ENCODE results near the gene PLXNC1.

The PLXNC1 gene

DNA sequence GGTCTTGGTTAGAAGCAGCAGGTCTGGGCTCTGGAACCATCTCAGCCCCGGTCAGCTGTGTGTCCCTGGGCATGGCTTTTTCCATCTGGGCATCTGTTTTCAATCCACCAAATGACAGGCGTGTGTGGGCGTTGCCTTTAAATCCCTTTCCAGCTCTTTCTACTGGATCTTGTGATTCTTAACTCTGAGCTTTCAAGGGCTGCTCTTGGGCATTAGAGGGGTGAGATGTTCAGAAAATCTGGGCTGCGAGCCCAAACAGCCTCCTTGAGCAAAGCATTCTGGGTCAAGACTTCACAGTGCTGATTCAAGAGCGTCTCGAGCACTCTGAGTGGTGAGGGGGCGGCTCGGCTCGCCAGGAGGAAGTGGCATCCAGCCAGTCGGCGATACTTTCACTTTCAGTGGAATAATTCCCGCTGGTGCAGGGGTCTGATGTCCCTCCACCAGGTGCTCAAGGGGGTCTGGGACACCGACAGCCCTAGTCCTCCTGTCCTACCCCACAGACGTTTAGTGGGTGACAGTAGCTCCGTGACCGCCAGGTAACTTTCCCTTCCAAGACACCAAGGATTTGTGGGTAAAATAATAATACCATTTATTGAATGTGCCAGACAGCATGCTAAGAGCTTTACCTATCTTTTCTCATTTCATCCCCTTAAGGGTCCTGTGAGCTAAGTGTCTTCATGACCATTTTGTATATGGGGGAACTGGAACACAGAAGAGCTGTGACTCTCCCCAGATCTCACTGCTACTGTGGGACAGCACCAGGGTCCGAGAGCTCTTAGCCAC is 114.0 kb downstream of the PLXNC1 start:
- H3K4me3 ChIP-seq (ENCODE audit: low read depth, low read length), result no peak overlapping the region

GRCh38 chr12:94263011-94263811 is 114.8 kb downstream of the PLXNC1 start:
- no peak overlapping the region for H3K4me3 ChIP-seq (ENCODE audit: low read depth, low read length)

DNA sequence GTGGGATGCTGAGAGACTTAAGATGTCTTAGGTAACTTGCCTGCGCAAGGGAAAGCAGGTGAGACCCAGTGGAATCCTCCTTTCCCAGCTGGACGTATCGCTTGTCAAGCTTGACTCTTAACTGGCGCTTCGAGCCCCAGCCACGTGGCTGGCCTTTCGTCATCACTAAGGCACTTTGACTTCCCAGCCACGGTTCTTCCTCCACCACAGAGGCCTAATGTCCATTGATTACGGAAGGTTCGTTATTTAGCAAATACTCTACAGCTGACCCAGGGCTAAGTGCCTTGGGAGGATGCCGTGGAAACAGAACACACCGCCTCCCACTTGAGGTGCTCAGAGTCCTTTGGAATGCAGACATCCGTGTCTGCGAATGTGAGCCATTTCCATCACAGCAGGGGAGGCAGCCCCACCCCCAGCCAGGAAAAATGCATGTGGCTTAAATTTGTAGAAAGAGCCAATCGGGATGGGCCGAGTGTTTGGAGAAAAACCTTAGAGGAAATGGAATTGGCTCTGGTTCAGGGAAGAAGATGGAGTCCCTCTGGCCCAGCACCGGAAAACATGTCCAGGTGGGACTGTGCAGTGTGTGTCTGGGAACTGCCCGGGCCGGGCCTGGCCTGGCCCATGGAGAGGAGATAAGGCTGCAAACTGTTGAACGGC is 115.7 kb downstream of the PLXNC1 start:
- no peak overlapping the region for H3K4me3 ChIP-seq (ENCODE audit: low read depth, low read length)

- no peak overlapping the region for H3K4me3 ChIP-seq (ENCODE audit: low read depth, low read length)
Measured at GRCh38 chr12:94264736-94265485, 116.5 kb downstream of the PLXNC1 start.

GRCh38 chr12:94265539-94265938 is 117.2 kb downstream of the PLXNC1 start:
- no peak overlapping the region for H3K4me3 ChIP-seq (ENCODE audit: low read depth, low read length)

GRCh38 chr12:94265966-94266745 is 117.8 kb downstream of the PLXNC1 start:
- H3K4me3 ChIP-seq (ENCODE audit: low read depth, low read length), result no peak overlapping the region

- no peak overlapping the region for H3K4me3 ChIP-seq (ENCODE audit: low read depth, low read length)
Measured at GRCh38 chr12:94266796-94267536, 118.6 kb downstream of the PLXNC1 start.

DNA sequence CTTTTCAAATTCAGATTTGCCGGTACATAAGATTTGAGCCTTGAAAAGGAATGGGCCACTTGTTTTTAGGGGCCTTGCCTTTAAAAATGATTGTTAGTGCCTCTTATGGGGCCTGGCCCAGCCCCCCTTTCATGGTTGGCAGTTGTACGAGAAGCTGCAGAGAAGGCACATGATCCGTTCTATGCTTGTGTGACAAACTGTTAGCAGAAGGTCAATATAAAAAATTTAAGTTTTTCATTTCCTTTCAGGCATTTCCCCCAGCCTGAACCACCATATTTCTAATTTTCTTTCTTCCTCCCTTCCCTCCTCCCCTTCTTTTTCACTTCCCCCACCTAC is 119.1 kb downstream of the PLXNC1 start:
- no peak overlapping the region for H3K4me3 ChIP-seq (ENCODE audit: low read depth, low read length)

- H3K4me3 ChIP-seq (ENCODE audit: low read depth, low read length), result no peak overlapping the region
Measured at GRCh38 chr12:94267921-94268471, 119.6 kb downstream of the PLXNC1 start.

DNA sequence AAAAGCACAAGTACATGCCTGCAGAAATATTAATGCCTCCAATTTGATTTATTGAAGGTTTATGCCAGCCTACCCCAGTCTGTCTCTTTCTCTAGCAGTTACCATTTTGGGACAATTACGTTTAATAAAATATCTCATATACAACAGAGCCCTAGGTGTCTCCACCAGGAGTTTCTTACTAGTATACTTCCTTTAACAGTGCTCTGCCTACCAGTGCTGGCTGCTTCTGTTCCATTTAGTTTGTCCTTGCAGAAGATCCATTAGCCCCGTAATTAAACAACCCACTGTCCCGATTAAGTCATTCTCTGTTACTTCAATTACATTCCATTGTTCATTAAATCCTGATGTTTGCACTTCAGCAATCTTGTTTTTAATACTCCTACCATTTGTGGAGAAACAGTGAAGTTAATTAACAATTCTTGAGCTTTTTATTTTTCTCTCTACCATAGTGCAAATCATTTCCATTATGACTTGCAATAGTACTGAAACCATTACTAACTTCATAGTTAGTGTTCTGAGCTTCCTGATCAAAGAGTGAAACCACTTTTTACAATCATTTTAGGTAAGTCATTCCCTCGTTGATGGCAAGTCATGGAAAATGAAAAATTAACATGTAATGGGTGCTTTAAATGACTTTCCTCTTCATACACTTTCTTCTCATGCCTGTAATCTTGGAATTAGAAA is 121.1 kb downstream of the PLXNC1 start:
- H3K4me3 ChIP-seq (ENCODE audit: low read depth, low read length), result no peak overlapping the region

DNA sequence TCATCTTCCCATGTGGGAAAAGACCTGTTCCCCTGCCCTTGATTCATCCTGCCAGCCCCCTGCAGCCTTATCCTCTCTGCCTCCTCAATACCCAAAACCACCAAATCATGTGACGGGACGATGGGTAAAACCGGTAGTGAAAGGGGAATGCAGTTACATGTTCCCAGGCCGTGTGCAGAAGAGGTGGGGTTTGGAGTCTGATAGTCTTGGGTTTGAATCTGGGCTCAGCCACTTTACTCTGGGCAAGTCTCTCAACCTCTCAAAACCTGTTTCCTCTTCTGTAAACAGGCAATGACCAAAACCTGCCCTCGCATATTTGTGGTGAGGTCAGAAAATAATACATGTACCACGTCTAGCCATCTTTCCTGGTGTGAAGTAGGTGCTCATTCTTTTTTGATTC is 123.0 kb downstream of the PLXNC1 start:
- H3K4me3 ChIP-seq (ENCODE audit: low read depth, low read length), result no peak overlapping the region

GRCh38 chr12:94272280-94272679 is 123.9 kb downstream of the PLXNC1 start:
- no peak overlapping the region for H3K4me3 ChIP-seq (ENCODE audit: low read depth, low read length)

DNA sequence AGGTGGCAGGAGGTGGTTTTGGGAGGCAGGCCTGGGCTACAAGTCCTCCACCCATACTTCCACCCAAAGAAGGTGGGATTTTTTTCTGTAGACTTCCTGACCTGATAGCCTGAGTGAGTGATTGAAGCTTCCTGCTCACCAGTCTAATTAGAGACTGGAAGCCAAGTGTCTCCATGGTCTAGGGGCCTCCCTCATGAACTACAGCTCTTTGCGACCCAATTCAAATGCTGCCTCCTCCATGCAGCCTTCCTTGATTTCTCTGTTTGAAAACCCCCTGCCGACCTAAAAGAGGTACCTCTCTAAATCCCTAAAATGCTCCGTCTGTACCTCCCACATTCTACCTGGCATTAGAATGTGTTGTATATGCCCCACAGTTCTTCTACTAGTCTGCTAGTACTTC is 124.9 kb downstream of the PLXNC1 start:
- no peak overlapping the region for H3K4me3 ChIP-seq (ENCODE audit: low read depth, low read length)

GRCh38 chr12:94276725-94277124 is 128.3 kb downstream of the PLXNC1 start:
- no peak overlapping the region for H3K4me3 ChIP-seq (ENCODE audit: low read depth, low read length)

GRCh38 chr12:94277426-94278000 is 129.1 kb downstream of the PLXNC1 start:
- no peak overlapping the region for H3K4me3 ChIP-seq (ENCODE audit: low read depth, low read length)

GRCh38 chr12:94280063-94280462 is 131.7 kb downstream of the PLXNC1 start:
- H3K4me3 ChIP-seq (ENCODE audit: low read depth, low read length), result no peak overlapping the region

GRCh38 chr12:94282675-94283074 is 134.3 kb downstream of the PLXNC1 start:
- no peak overlapping the region for H3K4me3 ChIP-seq (ENCODE audit: low read depth, low read length)

- H3K4me3 ChIP-seq (ENCODE audit: low read depth, low read length), result no peak overlapping the region
Measured at GRCh38 chr12:94284046-94284445, 135.7 kb downstream of the PLXNC1 start.

Measured in iPS-11a (cell line).